Hepatocyte (in vitro differentiated cells): ENCODE data around the gene CCIN. TPM values are rescaled to one million over a fixed set of nuclear protein-coding genes. Genes with fewer than 3 reads are reported as not detected.

Experiments used
- DNase-seq: peaks from one replicate; pipeline ENCODE4 v3.0.0-alpha.2; 2016; ENCODE audit warnings: low spot score
- H2AFZ ChIP-seq: fragments of 200-600 bp; sonication (generic); 2 replicates; pipeline ENCODE4 v1.6.0; 2016; ENCODE audit warnings: antibody characterized with exemption, mild to moderate bottlenecking
- H3K27ac ChIP-seq: fragments of 200-600 bp; sonication (generic); 2 replicates; pipeline ENCODE4 v1.5.1; 2016; ENCODE audit warnings: mild to moderate bottlenecking
- H3K27me3 ChIP-seq: fragments of 200-600 bp; sonication (generic); 2 replicates; pipeline ENCODE4 v1.6.1; 2016
- H3K36me3 ChIP-seq: fragments of 200-600 bp; sonication (generic); replicated peaks from 2 replicates; pipeline ENCODE4 v1.5.1; 2016; ENCODE audit warnings: low read depth; ENCODE audit not compliant: insufficient read depth
- H3K4me1 ChIP-seq: fragments of 200-600 bp; sonication (generic); 2 replicates; pipeline ENCODE4 v1.5.1; 2016; ENCODE audit warnings: mild to moderate bottlenecking, moderate library complexity; ENCODE audit not compliant: insufficient read depth
- H3K4me2 ChIP-seq: fragments of 200-600 bp; sonication (generic); 2 replicates; pipeline ENCODE4 v1.6.0; 2016
- H3K4me3 ChIP-seq: fragments of 200-600 bp; sonication (generic); 2 replicates; pipeline ENCODE4 v1.5.1; 2016; ENCODE audit warnings: mild to moderate bottlenecking
- H3K79me2 ChIP-seq: fragments of 200-600 bp; sonication (generic); 2 replicates; pipeline ENCODE4 v1.6.0; 2017; ENCODE audit warnings: mild to moderate bottlenecking
- H3K9me2 ChIP-seq: fragments of 200-600 bp; sonication (generic); replicated peaks from 2 replicates; pipeline ENCODE4 v1.6.0; 2017; ENCODE audit warnings: mild to moderate bottlenecking; ENCODE audit not compliant: insufficient read depth
- H3K9me3 ChIP-seq: fragments of 200-600 bp; sonication (generic); 2 replicates; pipeline ENCODE4 v1.5.1; 2016; ENCODE audit warnings: low read depth, mild to moderate bottlenecking
- H4K20me1 ChIP-seq: fragments of 200-600 bp; sonication (generic); 2 replicates; pipeline ENCODE4 v1.6.0; 2016; ENCODE audit warnings: mild to moderate bottlenecking; ENCODE audit not compliant: insufficient read depth, poor library complexity, severe bottlenecking
- CTCF ChIP-seq: fragments of 200-600 bp; sonication (generic); IDR thresholded peaks from 2 replicates; pipeline ENCODE4 v1.5.1; 2016; ENCODE audit warnings: antibody characterized with exemption, mild to moderate bottlenecking; ENCODE audit not compliant: poor library complexity
- EZH2 ChIP-seq: fragments of 200-600 bp; sonication (generic); IDR thresholded peaks from 2 replicates; pipeline ENCODE4 v1.6.1; 2016; ENCODE audit warnings: antibody characterized with exemption, mild to moderate bottlenecking, borderline replicate concordance
- EZH2phosphoT487 ChIP-seq: fragments of 200-600 bp; sonication (generic); IDR thresholded peaks from one replicate; pipeline ENCODE4 v1.6.1; 2018; ENCODE audit warnings: antibody characterized with exemption, mild to moderate bottlenecking, low read depth, moderate library complexity; ENCODE audit not compliant: unreplicated experiment, severe bottlenecking
- WGBS: methylation state at CpG from one replicate; pipeline ENCODE4 v1.1.6; 2016; ENCODE audit warnings: low lambda C conversion rate; ENCODE audit errors: missing lambda C conversion rate; 5-methylcytosine and 5-hydroxymethylcytosine counted together
- polyA plus RNA-seq: library from polyadenylated mRNA; unstranded; fragments of >200 nt; fragmentation: Nextera tagmentation; extraction: Ambion mirVana; gene quantifications from 2 replicates; pipeline ENCODE4 v1.2.1, GENCODE V29; 2016
- total RNA-seq: library from RNA; depleted of rRNA; stranded (reverse); fragments of >200 nt; gene quantifications from 2 replicates; pipeline ENCODE4 v1.2.3, GENCODE V29; 2014

CCIN gene
- total and polyA plus RNA-seq, 2 experiments from 2014 or later: not detected

DNA sequence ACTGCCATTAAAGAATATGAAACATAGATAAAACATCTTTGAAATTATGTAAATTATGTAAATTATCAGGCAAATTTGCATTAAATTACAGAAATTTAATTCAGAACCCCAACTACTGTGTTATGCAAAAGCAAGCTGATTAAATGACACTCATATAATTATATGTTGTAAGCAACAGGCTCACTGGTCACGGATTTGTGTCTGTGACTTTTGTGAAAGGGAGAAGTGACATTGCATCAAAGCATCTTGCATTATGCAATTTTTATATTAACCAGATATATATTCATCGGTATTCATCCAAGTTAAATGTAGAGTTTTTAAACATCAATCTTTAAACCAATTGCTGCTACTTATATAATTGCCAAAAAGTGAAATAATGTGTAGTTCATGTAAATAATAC is 45.7 kb upstream of the CCIN start:
- H3K9me3 ChIP-seq: no peaks in the 10 kb centered on the region
- no peaks in the 10 kb centered on the region for H3K9me2 ChIP-seq
- no peaks in the 10 kb centered on the region for H3K36me3 ChIP-seq
- H2AFZ ChIP-seq: no peak overlapping the region
- H3K4me2 ChIP-seq: no peak overlapping the region
- H3K79me2 ChIP-seq: no peaks in the 10 kb centered on the region
- no peaks in the 10 kb centered on the region for H3K4me1 ChIP-seq
- no peak for TF ChIP-seq EZH2phosphoT487
- TF ChIP-seq CTCF: no peak
- TF ChIP-seq EZH2: no peak
- no peak overlapping the region for H3K4me3 ChIP-seq
- H3K27ac ChIP-seq: no peak overlapping the region
- DNase-seq: no peak
- H3K27me3 ChIP-seq: no peaks in the 10 kb centered on the region
- WGBS: 98% methylated on average over 2 of the region's 2 CpGs
- no peaks in the 10 kb centered on the region for H4K20me1 ChIP-seq

GRCh38 chr9:36125062-36125855 is 43.9 kb upstream of the CCIN start:
- no peak for TF ChIP-seq EZH2
- no peak for TF ChIP-seq CTCF
- no peak for TF ChIP-seq EZH2phosphoT487

GRCh38 chr9:36126016-36126730 is 43.0 kb upstream of the CCIN start:
- no peak for TF ChIP-seq CTCF
- no peak for TF ChIP-seq EZH2phosphoT487
- TF ChIP-seq EZH2: no peak
- Histone ChIP-seq H3K27me3 (no peaks in the 10 kb centered on the region), H3K9me2 (no peaks in the 10 kb centered on the region), H3K36me3 (no peaks in the 10 kb centered on the region), H3K4me2 (no peak overlapping the region), H3K27ac (no peak overlapping the region), H3K4me3 (no peak overlapping the region), H3K9me3 (no peaks in the 10 kb centered on the region), H4K20me1 (no peaks in the 10 kb centered on the region), H2AFZ (no peak overlapping the region), H3K4me1 (no peaks in the 10 kb centered on the region), H3K79me2 (no peaks in the 10 kb centered on the region)
- no peak for DNase-seq
- WGBS: 70% methylated on average over 7 of the region's 7 CpGs

More at GRCh38 chr9:36125062-36125855, 43.9 kb upstream of the CCIN start:
- no peak overlapping the region for H3K27ac ChIP-seq
- H3K4me1 ChIP-seq: no peaks in the 10 kb centered on the region
- no peak overlapping the region for H3K4me2 ChIP-seq
- H3K36me3 ChIP-seq: no peaks in the 10 kb centered on the region
- no peaks in the 10 kb centered on the region for H4K20me1 ChIP-seq
- H3K9me3 ChIP-seq: no peaks in the 10 kb centered on the region
- no peaks in the 10 kb centered on the region for H3K9me2 ChIP-seq
- 88% methylated on average over 10 of the region's 10 CpGs for WGBS
- DNase-seq: no peak
- H3K4me3 ChIP-seq: no peak overlapping the region
- H3K27me3 ChIP-seq: no peaks in the 10 kb centered on the region
- no peak overlapping the region for H2AFZ ChIP-seq
- no peaks in the 10 kb centered on the region for H3K79me2 ChIP-seq
